GM18511 (cell line): ENCODE results near the gene PTBP3.

ENCODE experiments used
- ATAC-seq: cut with Tn5 transposase; IDR thresholded peaks from one replicate; pipeline ENCODE4 v1.9.1; 2021; ENCODE audit warnings: mild to moderate bottlenecking, moderate library complexity; ENCODE audit not compliant: unreplicated experiment

The PTBP3 gene

GRCh38 chr9:112173489-112174221 lies 159.8 kb downstream of the PTBP3 start:
- no peak for ATAC-seq

GRCh38 chr9:112170968-112171367 lies 162.5 kb downstream of the PTBP3 start:
- no peak for ATAC-seq

GRCh38 chr9:112170235-112170634 lies 163.2 kb downstream of the PTBP3 start:
- ATAC-seq = no peak

GRCh38 chr9:112169368-112169767 lies 164.1 kb downstream of the PTBP3 start:
- ATAC-seq = no peak

GRCh38 chr9:112168197-112168596 lies 165.2 kb downstream of the PTBP3 start:
- no peak for ATAC-seq
